ENCODE measurements around the gene TMEM259. TPM values are rescaled to one million over a fixed set of nuclear protein-coding genes. Genes with fewer than 3 reads are reported as not detected.

Gene TMEM259
- total RNA-seq, 1 experiment from 2014 or later = 46.9 TPM

- DNase-seq (ENCODE audit: low read depth) = no peak
Measured at GRCh38 chr19:1017115-1017905, 3.6 kb downstream of the TMEM259 start.

- DNase-seq (ENCODE audit: low read depth) = peak; percentile 69
Measured at GRCh38 chr19:1016647-1017114, 4.2 kb downstream of the TMEM259 start.

- DNase-seq (ENCODE audit: low read depth) = no peak
Measured at GRCh38 chr19:1015782-1016646, 4.9 kb downstream of the TMEM259 start.

GRCh38 chr19:1015061-1015781, 5.7 kb downstream of the TMEM259 start:
- DNase-seq (ENCODE audit: low read depth) = no peak

GRCh38 chr19:1014161-1015060, 6.5 kb downstream of the TMEM259 start:
- no peak for DNase-seq (ENCODE audit: low read depth)

- DNase-seq (ENCODE audit: low read depth) = no peak
Measured at GRCh38 chr19:1013218-1013617, 7.7 kb downstream of the TMEM259 start.

GRCh38 chr19:1012334-1012733, 8.6 kb downstream of the TMEM259 start:
- DNase-seq (ENCODE audit: low read depth) = no peak

GRCh38 chr19:1011831-1012333, 9.0 kb downstream of the TMEM259 start:
- no peak for DNase-seq (ENCODE audit: low read depth)

- DNase-seq (ENCODE audit: low read depth) = no peak
Measured at GRCh38 chr19:1010586-1011510, 10.1 kb downstream of the TMEM259 start.

- no peak for DNase-seq (ENCODE audit: low read depth)
Measured at GRCh38 chr19:1009981-1010538, 10.9 kb downstream of the TMEM259 start.

GRCh38 chr19:1009041-1009980, 11.6 kb downstream of the TMEM259 start:
- no peak for DNase-seq (ENCODE audit: low read depth)

- DNase-seq (ENCODE audit: low read depth) = no peak
Measured at GRCh38 chr19:1008268-1009040, 12.5 kb downstream of the TMEM259 start.

GRCh38 chr19:1007399-1008251, 13.3 kb downstream of the TMEM259 start:
- DNase-seq (ENCODE audit: low read depth) = no peak

GRCh38 chr19:1006711-1007398, 14.1 kb downstream of the TMEM259 start:
- DNase-seq (ENCODE audit: low read depth) = no peak

GRCh38 chr19:1004803-1005664, 15.9 kb downstream of the TMEM259 start:
- DNase-seq (ENCODE audit: low read depth) = no peak
